Heart left ventricle (tissue), 13 donors: ENCODE data around the gene LYST.

Experiments used
- POLR2A ChIP-seq, 2 donors: fragments of 450-650 bp; IDR thresholded peaks; one replicate each; pipeline ENCODE4 v1.6.1; 2017; ENCODE audit warnings: antibody characterized with exemption in 2 of 2, mild to moderate bottlenecking in 2 of 2, moderate library complexity in 2 of 2
- TF ChIP-seq, protein P1 (sequence below), 12 donors: fragments of 200-600 bp; sonication (generic) in 4 of 12; IDR thresholded peaks; one replicate each; pipeline versions ENCODE4 v1.5.0 to v1.8.0; 2018 to 2022; ENCODE audit warnings: antibody characterized with exemption in 12 of 12, mild to moderate bottlenecking in 5 of 12
- donor health status: ischemic (EF 13 %, LVEDD 7.1; RV severe dilation, severe dysfunction).
- donor health status: DM: no; HTN: yes; CAD: no.
- donor health status: DM: no; HTN: no; CAD: no.
- donor health status: ischemic (EF 25% LVEDD 6.9; RV normal size, moderate dysfunction).
- donor health status: ischemic (EF 25% LVEDD 5.7; RV mildly dilated, moderate dysfunction).
- donor health status: ischemic (EF 35%, LVEDD 5.7; RV mildly dilated, moderate dysfunction).
- donor health status: nonischemic (EF 11% LVEDD 7.7; RV severe dilation, severe dysfunction).
- donor health status: DM: yes; HTN: yes; CAD: no.
- donor health status: PGD.
- donor health status: ischemic (EF 29% LVEDD 5.4; RV normal size, mild dysfunction).
- donor health status: nonischemic (EF 23%, LVEDD 6.1; RV moderate dilation, normal function).

GRCh38 chr1:235749755-235750300 lies 116.9 kb downstream of the LYST start:
- TF ChIP-seq, protein P1, sequence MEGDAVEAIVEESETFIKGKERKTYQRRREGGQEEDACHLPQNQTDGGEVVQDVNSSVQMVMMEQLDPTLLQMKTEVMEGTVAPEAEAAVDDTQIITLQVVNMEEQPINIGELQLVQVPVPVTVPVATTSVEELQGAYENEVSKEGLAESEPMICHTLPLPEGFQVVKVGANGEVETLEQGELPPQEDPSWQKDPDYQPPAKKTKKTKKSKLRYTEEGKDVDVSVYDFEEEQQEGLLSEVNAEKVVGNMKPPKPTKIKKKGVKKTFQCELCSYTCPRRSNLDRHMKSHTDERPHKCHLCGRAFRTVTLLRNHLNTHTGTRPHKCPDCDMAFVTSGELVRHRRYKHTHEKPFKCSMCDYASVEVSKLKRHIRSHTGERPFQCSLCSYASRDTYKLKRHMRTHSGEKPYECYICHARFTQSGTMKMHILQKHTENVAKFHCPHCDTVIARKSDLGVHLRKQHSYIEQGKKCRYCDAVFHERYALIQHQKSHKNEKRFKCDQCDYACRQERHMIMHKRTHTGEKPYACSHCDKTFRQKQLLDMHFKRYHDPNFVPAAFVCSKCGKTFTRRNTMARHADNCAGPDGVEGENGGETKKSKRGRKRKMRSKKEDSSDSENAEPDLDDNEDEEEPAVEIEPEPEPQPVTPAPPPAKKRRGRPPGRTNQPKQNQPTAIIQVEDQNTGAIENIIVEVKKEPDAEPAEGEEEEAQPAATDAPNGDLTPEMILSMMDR (IDR thresholded peaks at IDR 0.05): no peak
- TF ChIP-seq POLR2A (IDR thresholded peaks at IDR 0.05): no peak
